Esophagus muscularis mucosa (tissue), 4 donors: ENCODE measurements around the gene SCFD2. TPM values are rescaled to one million over a fixed set of nuclear protein-coding genes. Genes with fewer than 3 reads are reported as not detected.

Experiments
- DNase-seq: peaks from one replicate; pipeline ENCODE4 v3.0.0-alpha.2; 2017; ENCODE audit errors: extremely low spot score
- H3K27ac ChIP-seq, 4 donors: fragments of 200-600 bp; sonication (generic); replicated peaks in 1 of 4; 1 replicate in 3 of 4; 2 replicates in 1 of 4; pipeline ENCODE4 v1.5.1; 2016 to 2019; ENCODE audit warnings: mild to moderate bottlenecking in 1 of 4
- H3K27me3 ChIP-seq, 4 donors: fragments of 200-600 bp; sonication (generic); one replicate each; pipeline versions ENCODE4 v1.5.1 to v1.6.0; 2016 to 2019
- H3K36me3 ChIP-seq, 4 donors: fragments of 200-600 bp; sonication (generic); one replicate each; pipeline ENCODE4 v1.5.1; 2016 to 2019
- H3K4me1 ChIP-seq, 4 donors: fragments of 200-600 bp; sonication (generic); one replicate each; pipeline ENCODE4 v1.5.1; 2016 to 2019
- H3K4me3 ChIP-seq, 4 donors: fragments of 200-600 bp; sonication (generic); 1 replicate in 2 of 4; 2 replicates in 2 of 4; pipeline ENCODE4 v1.5.1; 2016 to 2019; ENCODE audit warnings: mild to moderate bottlenecking in 4 of 4, moderate library complexity in 1 of 4
- H3K9me3 ChIP-seq, 4 donors: fragments of 200-600 bp; sonication (generic); 1 replicate in 3 of 4; 2 replicates in 1 of 4; pipeline ENCODE4 v1.5.1; 2016 to 2019
- EP300 ChIP-seq: sonication (generic); formaldehyde crosslinking; IDR thresholded peaks from one replicate; pipeline ENCODE4 v1.6.1; 2017; ENCODE audit warnings: antibody characterized with exemption
- POLR2A ChIP-seq: fragments of 450-650 bp; IDR thresholded peaks from one replicate; pipeline ENCODE4 v1.6.1; 2017; ENCODE audit warnings: antibody characterized with exemption, moderate library complexity, mild to moderate bottlenecking, low read depth
- POLR2AphosphoS5 ChIP-seq, 2 donors: sonication (generic); formaldehyde crosslinking; IDR thresholded peaks; one replicate each; pipeline ENCODE4 v1.6.1; 2017; ENCODE audit warnings: antibody characterized with exemption in 2 of 2
- WGBS: methylation state at CpG from one replicate; pipeline ENCODE4 v1.1.5; 2018; 5-methylcytosine and 5-hydroxymethylcytosine counted together
- intact Hi-C: fragments of 100-400 bp; cut with DNase I; formaldehyde crosslinking; loops from one replicate; pipeline ENCODE4 v1.15.1; 2023
- total RNA-seq, 4 donors: library from RNA; depleted of rRNA; stranded (reverse); fragments of >200 nt; gene quantifications; one replicate each; pipeline versions ENCODE4 v1.1.0 to v1.2.1, GENCODE V29; 2016
- TF ChIP-seq, protein P1 (sequence below), 3 experiments: fragments of 200-600 bp in 2 of 3; fragments of 450-650 bp in 1 of 3; sonication (generic) in 2 of 3; IDR thresholded peaks; one replicate each; pipeline ENCODE4 v1.5.1; 2017 to 2019; ENCODE audit warnings: antibody characterized with exemption in 3 of 3, mild to moderate bottlenecking in 2 of 3, moderate library complexity in 1 of 3

The SCFD2 gene
- total RNA-seq, 4 donors from 2014 or later: 10.0 to 15.7 (median 12.7) TPM

DNA sequence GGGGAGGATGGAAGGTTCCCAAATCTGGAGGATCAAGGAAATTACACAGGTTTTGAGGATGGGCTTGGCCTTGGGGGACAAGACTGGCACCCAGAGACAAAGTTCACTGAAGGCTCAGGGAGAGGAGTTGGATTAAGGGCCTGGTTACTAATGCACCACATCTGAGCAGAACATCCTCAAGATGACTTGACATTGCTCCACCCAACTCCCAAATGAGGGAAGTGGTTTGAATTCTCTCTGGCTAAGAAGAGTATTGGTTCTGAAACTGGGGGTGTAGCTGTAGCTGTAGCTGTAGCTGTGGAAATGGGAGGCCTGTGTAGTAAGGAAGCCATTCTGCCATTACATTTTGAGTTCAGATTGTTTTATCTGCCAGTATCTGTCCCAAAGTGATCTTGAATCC is 374.4 kb downstream of the SCFD2 start:
- intact Hi-C loops: no loop called here
- H3K27ac ChIP-seq: no peak overlapping the region
- no peaks in the 10 kb centered on the region for H3K27me3 ChIP-seq
- no peak for DNase-seq
- no peaks in the 10 kb centered on the region for H3K36me3 ChIP-seq
- H3K4me1 ChIP-seq: peaks cover 15 to 30% (median 20%) of the 10 kb centered on the region in 4 donors
- no peak for TF ChIP-seq POLR2A
- TF ChIP-seq, protein P1, sequence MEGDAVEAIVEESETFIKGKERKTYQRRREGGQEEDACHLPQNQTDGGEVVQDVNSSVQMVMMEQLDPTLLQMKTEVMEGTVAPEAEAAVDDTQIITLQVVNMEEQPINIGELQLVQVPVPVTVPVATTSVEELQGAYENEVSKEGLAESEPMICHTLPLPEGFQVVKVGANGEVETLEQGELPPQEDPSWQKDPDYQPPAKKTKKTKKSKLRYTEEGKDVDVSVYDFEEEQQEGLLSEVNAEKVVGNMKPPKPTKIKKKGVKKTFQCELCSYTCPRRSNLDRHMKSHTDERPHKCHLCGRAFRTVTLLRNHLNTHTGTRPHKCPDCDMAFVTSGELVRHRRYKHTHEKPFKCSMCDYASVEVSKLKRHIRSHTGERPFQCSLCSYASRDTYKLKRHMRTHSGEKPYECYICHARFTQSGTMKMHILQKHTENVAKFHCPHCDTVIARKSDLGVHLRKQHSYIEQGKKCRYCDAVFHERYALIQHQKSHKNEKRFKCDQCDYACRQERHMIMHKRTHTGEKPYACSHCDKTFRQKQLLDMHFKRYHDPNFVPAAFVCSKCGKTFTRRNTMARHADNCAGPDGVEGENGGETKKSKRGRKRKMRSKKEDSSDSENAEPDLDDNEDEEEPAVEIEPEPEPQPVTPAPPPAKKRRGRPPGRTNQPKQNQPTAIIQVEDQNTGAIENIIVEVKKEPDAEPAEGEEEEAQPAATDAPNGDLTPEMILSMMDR (IDR thresholded peaks at IDR 0.05): no peak
- no peak for TF ChIP-seq EP300
- TF ChIP-seq POLR2AphosphoS5 (IDR thresholded peaks at IDR 0.05): no peak
- H3K9me3 ChIP-seq: no peaks in the 10 kb centered on the region
- H3K4me3 ChIP-seq: no peak overlapping the region

DNA sequence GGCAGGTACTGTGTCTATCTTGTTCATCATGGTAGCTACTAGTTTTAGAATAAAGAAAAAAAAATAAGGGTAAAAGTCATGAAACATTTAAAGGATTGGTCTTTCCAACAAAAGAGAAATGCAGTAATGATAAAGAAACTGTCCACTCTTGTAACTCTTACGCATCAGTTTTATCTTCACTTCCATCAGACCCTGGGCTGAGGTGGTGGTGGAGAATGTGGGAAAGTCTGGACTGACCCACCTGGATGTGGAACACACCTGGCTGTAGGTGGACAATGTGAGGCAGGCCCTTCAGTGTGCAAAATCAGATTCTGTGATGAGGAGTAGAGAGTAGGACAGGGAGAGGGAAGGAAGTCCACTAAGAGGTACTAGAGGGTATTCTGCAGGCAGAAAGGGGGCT is 375.2 kb downstream of the SCFD2 start:
- no peak for TF ChIP-seq EP300
- TF ChIP-seq, protein P1 (IDR thresholded peaks at IDR 0.05): no peak
- TF ChIP-seq POLR2A: no peak
- no peak for TF ChIP-seq POLR2AphosphoS5 (IDR thresholded peaks at IDR 0.05)
- H3K27ac ChIP-seq: no peak overlapping the region
- no peaks in the 10 kb centered on the region for H3K36me3 ChIP-seq
- 100% methylated on average over 1 of the region's 1 CpG for WGBS
- H3K4me3 ChIP-seq: no peak overlapping the region
- peaks cover 7 to 23% (median 13%) of the 10 kb centered on the region in 4 donors for H3K4me1 ChIP-seq
- no peak for DNase-seq
- H3K9me3 ChIP-seq: no peaks in the 10 kb centered on the region
- intact Hi-C loops: no loop called here
- no peaks in the 10 kb centered on the region for H3K27me3 ChIP-seq

DNA sequence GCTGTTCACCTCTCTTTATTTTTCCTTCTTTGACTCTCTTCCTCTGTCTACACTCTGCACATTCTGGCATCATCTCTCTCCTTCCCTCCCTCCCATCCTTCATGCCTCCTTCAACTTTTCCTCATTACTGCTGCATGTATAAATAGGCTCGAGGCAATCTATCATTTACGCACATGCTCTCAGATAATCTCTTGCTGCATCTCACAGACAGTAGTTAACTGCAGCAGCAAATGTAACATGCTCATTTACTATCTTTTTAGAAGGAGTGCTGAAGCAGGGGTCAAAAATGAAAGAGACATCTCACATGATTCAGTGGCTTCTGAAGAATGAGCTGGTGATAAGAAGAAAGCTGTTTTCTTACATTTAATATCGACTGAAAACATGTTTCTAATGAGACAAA is 376.0 kb downstream of the SCFD2 start:
- Histone ChIP-seq H3K4me3 (no peak overlapping the region), H3K4me1 (peaks cover 7 to 23% (median 13%) of the 10 kb centered on the region in 4 donors), H3K27ac (no peak overlapping the region), H3K27me3 (no peaks in the 10 kb centered on the region), H3K9me3 (no peaks in the 10 kb centered on the region), H3K36me3 (no peaks in the 10 kb centered on the region)
- TF ChIP-seq EP300: no peak
- TF ChIP-seq, protein P1 (IDR thresholded peaks at IDR 0.05): no peak
- no peak for TF ChIP-seq POLR2A
- no peak for TF ChIP-seq POLR2AphosphoS5 (IDR thresholded peaks at IDR 0.05)
- 52% methylated on average over 3 of the region's 3 CpGs for WGBS
- DNase-seq: no peak
- intact Hi-C loops: loop anchor here (10.0 kb wide), 2 partner anchors 275 to 885 kb away; no protein-coding TSS in a partner anchor

DNA sequence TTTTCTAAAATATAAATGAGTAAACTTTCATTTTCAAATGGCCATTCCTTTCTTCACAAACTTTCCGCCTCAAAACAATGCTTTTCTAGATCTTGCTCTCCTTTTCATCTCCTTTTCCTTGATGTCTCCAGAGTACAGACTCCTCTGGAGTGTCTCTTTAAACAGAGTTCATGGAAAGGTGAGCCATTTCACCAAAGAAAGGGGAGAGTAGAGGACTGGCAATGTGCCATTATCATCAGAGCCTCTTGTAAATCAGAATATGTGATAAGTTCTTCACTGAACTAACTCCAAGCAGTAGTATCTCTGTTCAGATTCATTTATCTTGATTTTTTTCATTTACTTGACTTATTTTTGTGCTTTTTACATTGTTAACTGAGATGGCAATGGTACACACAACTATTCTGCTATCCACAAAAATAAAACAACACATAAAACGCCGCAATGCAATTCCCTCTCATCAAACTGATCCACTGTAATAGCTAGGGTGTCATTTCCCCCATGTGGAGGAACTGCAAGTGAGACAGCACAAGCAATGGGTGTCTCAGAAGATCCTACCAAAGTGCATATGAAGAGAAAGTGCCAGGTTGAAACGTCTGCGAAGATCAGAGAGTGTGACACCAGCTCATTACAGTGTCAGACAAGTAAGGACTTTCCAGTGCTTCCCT is 378.3 kb downstream of the SCFD2 start:
- intact Hi-C loops: loop anchor here (10.0 kb wide), 2 partner anchors 273 to 883 kb away; no protein-coding TSS in a partner anchor
- Histone ChIP-seq H3K36me3 (no peaks in the 10 kb centered on the region), H3K27me3 (no peaks in the 10 kb centered on the region), H3K9me3 (no peaks in the 10 kb centered on the region), H3K4me1 (peaks cover 0 to 23% (median 19%) of the 10 kb centered on the region in 4 donors), H3K4me3 (no peak overlapping the region), H3K27ac (no peak overlapping the region)
- TF ChIP-seq POLR2A: no peak
- TF ChIP-seq EP300: no peak
- TF ChIP-seq, protein P1 (IDR thresholded peaks at IDR 0.05): no peak
- TF ChIP-seq POLR2AphosphoS5 (IDR thresholded peaks at IDR 0.05): no peak
- 91% methylated on average over 5 of the region's 5 CpGs for WGBS
- DNase-seq: no peak
